Fibroblast of skin of abdomen (primary cell): ENCODE data around the gene ZNF808.

Source experiments
- DNase-seq: peaks from one replicate; pipeline ENCODE4 v3.0.0-alpha.2; 2013

The ZNF808 gene

DNA sequence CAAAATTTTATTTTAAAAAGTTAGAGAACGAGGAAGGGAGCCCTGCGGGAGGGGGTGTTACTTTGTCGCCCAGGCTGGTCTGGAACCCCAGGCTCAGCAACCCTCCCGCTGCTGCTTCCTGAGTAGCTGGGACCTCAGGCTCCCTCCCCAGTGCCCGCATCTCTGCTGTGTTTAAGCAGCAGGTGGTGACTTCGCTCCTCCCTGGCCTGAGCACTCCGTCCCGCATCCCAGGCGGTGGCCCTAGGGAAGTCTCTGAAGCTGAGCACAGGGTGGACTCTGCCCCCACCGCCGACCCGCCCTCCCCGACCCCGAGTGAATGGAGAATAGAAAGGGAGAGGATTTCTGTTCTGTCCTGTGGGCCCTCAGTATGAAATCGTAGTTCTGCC, 73.2 kb downstream of the ZNF808 start:
- no peak for DNase-seq

DNA sequence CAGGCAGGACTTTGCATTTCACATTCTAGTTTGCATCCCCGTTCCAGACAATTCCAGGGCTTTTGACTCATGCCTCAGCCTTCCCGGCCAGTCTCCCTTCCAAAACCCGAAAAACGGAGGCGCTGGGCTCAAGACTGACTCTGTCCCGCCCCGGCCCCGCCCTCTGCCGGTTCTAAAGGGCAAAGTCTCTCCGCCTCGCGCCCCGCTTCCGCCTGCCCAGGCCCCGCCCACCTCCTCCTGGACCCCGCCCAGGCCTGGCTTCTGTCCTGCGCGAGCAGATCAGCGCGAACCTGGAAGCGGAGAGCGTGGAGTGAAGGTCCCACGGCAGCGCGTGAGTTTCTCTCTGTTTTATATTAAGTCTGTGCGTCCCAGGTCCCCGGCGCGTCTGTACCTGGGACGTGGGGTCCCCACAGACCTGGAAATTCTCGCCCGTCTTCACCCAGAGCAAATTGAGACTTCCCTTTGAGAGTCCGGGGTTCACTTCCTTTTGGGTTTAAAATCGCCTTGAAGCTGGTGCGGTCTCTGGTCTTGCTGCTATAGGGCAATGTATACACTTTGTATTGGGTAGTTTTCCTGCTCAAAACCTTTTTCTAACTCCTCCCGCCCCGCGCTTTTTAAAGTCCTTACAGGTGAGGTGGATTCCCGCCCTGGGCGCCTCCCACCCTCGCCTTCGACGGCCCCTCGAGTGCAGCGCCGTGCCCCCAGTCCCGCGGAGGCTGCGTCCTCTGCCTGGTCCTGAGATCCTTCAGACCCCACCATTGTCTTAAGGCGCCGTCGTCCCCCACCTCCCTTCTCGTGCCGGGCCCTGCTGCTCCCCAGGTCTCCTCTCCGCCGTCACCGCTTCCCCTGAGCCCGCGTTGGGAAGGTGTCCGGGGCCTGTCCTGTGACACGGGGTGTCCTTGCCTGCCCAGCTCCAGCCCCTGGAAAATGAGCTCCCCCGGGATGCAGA, 73.8 kb downstream of the ZNF808 start:
- DNase-seq: peak; percentile 91

DNA sequence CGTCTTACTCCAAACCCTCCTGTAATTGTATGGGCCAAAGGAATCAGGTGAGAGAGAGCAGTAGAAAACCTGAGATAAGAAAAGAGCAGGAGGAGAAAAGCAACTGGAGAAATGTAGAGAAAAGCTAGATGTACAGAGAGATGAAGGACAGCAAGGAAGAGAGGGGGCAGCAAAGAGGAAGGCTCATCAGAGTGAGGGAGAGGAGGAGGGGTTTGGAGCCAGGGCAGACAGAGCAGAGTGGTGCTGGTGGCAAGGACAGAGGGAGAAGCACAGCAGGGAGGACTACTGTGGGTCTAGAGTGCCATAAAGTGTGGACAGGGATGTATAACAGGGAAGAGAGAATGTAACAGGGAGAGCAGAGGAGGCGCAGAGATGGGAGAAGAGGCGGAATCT, 74.5 kb downstream of the ZNF808 start:
- DNase-seq: peak; percentile 10

DNA sequence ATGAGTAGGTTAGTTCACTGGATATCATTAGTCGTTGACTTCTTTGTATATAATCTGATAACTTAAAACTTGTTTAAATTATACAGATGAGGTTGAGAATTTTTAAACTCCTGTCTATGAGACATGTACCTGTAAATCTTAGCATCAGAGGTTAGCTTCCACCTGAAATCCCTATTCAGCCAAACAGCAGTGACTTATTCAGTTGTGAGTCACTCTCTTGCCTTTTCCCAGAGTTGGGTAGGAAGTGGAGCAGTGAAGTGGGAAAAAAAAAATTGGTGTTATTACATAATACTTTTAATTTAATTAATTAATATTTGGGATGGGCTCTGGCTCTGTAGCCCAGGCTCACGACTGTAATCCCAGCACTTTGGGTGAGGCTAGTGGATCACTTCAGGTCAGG, 75.5 kb downstream of the ZNF808 start:
- DNase-seq: no peak

DNA sequence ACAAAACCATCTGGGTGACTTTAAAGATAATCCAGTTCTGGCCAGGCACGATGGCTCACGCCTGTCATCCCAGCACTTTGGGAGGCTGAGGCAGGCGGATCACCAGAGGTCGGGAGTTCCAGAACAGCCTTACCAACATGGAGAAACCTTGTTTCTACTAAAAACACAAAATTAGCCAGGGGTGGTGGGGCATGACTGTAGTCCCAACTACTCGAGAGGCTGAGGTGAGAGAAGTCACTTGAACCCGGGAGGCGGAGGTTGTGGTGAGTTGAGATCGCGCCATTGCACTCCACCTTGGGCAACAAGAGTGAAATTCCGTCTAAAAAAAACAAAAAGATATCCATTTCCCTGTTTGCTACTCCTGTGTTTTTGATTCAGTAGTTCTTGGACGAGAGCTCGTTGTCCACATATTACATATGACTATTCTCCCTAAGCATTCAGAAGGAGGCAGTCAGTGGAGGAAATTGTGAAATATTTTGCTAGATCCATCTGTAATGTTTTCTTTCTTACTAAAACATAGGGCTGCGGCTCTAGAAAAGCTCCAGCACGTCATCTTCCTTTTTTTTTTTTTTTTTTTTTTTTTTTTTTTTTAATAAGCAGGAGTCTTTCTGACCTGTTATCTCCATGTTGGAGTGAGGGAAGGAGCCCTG, 76.2 kb downstream of the ZNF808 start:
- no peak for DNase-seq
